GM04504 (cell line): ENCODE measurements around the gene TRPC4.

Experiments
- DNase-seq: peaks from one replicate; pipeline ENCODE4 v3.0.0-alpha.2; 2012; ENCODE audit warnings: low read depth

Gene TRPC4

DNA sequence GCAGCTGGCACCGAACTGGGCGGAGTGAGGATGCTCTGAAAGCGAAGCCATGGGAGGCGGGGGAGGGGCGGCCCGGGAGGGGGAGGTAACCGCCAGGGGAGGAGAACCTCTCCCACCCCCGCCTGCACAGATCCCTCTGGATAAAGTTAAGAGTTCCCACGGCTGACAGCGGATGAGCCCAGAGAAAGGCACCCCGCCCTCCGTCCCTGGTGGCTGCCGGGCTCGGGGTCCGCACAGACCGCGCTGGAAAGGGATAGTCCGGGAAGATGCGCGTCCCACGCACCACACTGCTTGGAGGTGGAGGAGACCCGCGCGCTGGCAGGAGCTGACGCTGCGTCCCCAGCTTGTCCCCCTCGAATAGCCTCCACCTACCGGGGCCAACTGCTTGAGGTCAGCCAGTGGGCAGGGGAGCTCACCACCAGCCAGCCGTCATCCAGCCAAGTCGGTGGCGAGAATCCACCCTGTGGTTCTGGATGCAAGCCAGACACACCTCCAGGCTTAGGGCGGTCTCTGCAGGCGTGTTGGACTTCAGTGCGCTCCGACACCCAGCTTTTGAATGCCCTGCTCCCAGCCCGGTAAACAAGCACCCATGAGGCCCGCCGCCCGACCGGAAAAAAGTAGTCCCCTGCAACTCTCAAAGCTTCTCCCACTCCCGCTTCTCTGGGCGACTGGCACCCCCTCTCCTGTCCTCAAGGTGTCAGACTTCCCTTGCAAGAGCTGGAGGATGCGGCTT lies at the start of gene TRPC4:
TSS of gene TRPC4 (minus strand) at position 17 of the 733 bp plus-strand sequence. CDS start 86,439 bp downstream, outside the sequence.
- DNase-seq = peak; percentile 74

DNA sequence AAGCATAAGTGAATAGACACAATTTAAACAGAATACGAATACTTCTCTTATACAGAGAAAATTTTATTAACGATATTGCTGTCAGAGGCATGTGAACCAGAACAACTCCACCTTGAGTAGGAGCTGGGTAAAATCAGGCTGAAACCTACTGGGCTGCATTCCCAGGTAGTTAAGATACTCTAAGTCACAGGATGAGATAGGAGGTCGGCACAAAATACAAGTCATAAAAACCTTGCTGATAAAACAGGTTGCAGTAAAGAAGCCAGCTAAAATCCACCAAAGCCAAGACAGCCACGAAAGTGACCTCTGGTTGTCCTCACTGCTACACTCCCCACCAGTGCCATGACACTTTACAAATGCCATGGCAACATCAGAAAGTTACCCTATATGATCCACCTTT lies 49.2 kb upstream of the TRPC4 start:
- no peak for DNase-seq

DNA sequence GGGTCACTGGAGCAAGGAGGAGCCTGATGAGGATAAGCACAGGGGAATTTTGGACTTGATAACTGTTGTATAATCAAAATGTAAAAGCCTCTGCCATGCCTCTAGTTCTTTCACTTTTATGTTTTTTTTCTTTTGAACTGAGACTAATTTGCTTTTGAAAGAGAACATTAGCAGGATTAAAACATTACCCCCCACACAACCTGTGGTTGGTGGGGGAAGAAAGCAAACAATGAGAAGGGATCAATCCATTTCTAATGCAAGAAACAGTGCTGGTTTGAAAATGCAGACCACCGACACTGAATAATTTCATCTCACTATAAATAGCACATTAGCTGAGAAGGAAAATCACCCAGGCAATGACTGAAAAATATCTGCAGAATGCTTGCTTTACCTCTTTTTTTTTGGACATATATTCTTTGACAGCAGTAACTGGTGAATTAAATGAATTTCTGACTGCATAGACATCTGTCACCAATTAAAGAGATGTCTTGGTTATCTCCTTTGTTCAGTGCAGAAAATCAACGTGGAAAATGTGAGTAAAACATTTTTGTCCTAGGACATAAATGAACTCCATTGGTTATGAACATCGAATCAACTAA lies 48.6 kb upstream of the TRPC4 start:
- DNase-seq = no peak

- no peak for DNase-seq
Measured at GRCh38 chr13:37914781-37915391, 45.3 kb upstream of the TRPC4 start.

DNA sequence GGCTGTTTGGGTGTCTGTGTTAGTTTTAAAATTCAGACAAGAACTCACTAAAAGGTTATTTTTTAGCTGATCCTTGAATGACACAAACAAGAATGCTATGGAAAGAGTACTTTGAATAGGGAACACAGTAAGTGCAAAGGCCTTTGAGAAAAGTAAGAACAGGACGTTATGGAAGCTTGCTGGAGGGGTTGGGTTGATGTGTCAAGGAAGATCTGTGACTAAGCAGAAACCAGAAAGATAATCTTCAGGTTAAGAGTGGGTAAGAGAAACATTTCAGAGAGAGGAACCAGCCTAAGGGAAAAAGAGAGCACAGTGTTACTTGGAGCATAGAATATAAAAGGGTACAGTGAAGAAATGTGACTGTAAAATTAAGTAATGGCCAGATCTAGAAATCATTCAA lies 41.2 kb upstream of the TRPC4 start:
- DNase-seq = no peak

DNA sequence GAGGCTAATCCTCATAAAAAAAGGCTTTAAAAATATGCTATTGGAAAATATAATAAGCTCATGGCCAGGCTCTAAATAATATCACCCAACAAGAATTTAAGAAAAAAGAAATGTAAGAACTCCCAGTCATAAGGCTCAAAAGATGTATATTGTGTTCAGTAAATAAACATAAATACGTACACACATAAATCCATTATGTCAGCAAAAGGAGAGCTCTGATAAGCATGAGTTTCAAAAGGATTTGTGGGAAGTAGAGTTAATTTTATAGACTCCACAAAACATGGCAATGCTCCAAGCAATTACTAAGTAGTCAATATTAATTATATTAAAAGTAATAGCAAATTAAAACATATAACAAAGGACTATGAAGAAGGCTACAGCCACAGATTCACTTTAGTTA lies 37.3 kb upstream of the TRPC4 start:
- DNase-seq = no peak

GRCh38 chr13:37905736-37906135 lies 36.2 kb upstream of the TRPC4 start:
- no peak for DNase-seq

DNA sequence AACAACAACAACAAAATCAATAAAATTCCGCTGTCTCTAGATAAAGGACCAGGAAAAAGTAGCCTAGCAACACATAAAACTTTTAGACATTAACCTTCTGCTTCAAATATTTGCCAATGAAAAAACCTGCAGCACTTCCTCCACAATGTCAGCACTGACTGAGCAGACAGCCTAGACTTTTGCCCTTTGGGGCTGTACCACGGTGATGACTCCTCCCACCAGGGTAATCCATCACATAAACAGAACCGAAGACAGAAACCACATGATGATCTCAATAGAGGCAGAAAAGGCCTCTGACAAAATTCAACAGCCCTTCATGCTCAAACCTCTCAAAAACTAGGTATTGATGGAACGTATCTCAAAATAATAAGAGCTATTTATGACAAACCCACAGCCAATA lies 30.2 kb upstream of the TRPC4 start:
- no peak for DNase-seq

DNA sequence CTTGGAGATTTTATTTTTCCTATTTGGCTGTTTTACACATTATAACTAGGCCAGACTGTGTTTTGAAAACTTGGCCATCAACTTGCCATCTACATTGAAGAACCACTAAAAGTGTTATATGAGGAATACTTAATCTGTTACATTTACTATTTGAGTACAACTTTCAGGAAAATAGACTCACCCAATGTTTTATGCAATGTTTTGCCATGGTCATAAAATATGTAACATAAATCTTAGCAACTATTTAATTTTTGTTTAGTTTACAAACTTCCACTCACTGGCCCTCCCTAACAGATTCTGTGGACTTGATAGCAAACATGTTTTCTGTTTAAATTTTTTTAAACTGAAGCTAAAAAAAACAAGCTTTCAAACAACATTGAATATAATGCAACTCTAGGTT lies 23.7 kb upstream of the TRPC4 start:
- no peak for DNase-seq

- no peak for DNase-seq
Measured at GRCh38 chr13:37889820-37890219, 20.2 kb upstream of the TRPC4 start.

- DNase-seq = no peak
Measured at GRCh38 chr13:37889102-37889501, 19.5 kb upstream of the TRPC4 start.

DNA sequence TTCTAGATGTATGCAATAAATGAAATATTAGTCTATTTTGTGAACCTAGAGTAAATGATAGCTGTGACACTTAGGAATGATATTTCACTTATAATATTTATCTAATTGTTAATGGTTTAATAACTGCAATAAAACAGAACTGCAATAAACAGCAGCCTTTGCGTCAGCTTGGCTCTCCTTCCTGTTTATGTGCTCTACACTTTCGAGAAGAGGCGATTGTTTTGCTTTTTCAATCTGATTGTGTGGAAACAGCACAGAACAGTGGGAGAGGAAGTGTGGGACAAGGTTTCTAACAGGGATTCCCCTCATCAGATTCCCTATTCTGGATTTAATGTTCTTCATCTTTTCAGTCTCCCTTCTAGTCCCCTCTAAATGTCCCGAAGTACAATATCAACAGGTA lies 17.3 kb upstream of the TRPC4 start:
- no peak for DNase-seq

- no peak for DNase-seq
Measured at GRCh38 chr13:37884674-37885073, 15.1 kb upstream of the TRPC4 start.

DNA sequence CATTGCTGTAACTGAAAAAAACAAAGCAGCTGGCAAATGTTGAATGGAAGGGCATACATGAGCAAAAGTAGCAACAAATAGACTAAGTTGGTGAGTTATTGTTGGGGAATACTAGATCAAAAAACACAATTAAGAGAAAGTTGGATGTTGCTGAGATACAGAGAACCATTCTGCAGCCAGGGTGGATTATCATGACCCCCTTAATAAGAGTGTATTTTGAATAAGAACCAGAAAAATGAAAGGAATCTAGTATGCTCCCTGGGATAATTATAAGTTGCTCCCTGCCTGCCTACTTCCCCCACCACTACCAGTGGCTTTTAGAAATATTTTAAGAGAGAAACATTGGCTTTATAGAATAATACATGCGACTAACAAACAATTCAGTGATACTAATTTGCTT lies 14.5 kb upstream of the TRPC4 start:
- DNase-seq = no peak

- DNase-seq = no peak
Measured at GRCh38 chr13:37878921-37879320, 9.3 kb upstream of the TRPC4 start.

GRCh38 chr13:37878496-37878895 lies 8.9 kb upstream of the TRPC4 start:
- DNase-seq = no peak

DNA sequence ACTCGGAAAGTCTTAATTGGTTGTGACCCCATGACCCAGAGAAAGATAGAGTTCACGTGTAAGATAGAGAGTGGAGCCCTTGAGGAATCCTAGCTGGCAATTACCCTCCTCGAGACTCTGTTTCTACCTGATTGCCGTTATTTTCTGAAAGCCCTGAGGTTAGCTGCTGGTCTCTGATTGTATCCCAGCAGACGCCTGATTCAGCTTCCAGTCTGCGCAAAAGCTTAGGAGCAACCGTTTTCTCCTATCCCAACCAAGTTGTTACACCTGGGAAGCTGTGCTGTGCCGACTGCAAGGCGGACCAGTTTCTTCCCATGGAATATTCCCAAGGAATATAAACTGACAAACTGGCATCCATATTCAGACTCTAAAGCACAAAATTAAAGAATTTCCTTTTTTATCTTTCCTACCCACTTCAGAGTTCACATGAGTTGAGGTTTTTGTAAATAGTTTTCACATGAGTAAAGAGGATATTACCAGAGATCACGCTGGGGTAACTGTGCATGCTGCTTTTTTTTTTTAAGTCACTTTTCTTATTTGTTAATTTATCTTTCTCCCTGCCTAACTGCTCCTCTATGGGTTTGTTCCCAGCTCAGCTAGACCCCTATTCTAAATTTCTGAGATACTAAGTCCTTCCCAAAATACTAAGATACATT lies 1.5 kb upstream of the TRPC4 start:
- no peak for DNase-seq

GRCh38 chr13:37870489-37870845 lies 895 bp upstream of the TRPC4 start:
- DNase-seq = no peak

DNA sequence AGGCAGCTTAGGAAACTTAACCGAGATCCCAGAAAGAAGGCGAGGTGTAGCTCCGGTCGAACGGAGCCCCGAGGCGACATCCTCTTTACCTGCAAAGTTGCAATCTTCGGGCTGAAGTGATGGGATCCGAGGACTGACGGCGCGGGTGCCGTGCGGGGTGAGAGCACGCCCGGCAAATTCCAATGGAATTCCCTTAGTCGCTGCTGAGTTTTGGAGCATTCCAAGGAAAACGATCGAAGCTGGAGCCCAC lies 141 bp downstream of the TRPC4 start:
- DNase-seq = no peak

- no peak for DNase-seq
Measured at GRCh38 chr13:37868691-37869505, 674 bp downstream of the TRPC4 start.

GRCh38 chr13:37863708-37864107 lies 5.9 kb downstream of the TRPC4 start:
- DNase-seq = no peak

- DNase-seq = no peak
Measured at GRCh38 chr13:37835392-37835791, 34.2 kb downstream of the TRPC4 start.

GRCh38 chr13:37833411-37833810 lies 36.2 kb downstream of the TRPC4 start:
- no peak for DNase-seq
